RWPE1 (cell line): Measurements from ENCODE around the gene C1QTNF3.
"Not testable (repeated sequence)": the region's sequence is repeated elsewhere in the genome, so short reads cannot be mapped to it uniquely, and the experiment has no call there.

ENCODE experiments used
- CTCF ChIA-PET: fragments of 350-600 bp; sonication (Branson Sonifier 250); formaldehyde crosslinking; extraction: SDS; loops from one replicate; lab custom pipeline; 2021; lab: Yijun Ruan, JAX
- POLR2A ChIA-PET: fragments of 400-600 bp; formaldehyde crosslinking; extraction: SDS; loops from one replicate; lab custom pipeline; 2020; ENCODE audit warnings: antibody characterized with exemption; ENCODE audit not compliant: low non-redundant PET; lab: Yijun Ruan, JAX
- DNase-seq: peaks from one replicate; pipeline ENCODE4 v3.0.0; 2012; ENCODE audit warnings: low spot score
- H3K27ac ChIP-seq: fragments of 450-650 bp; 2 replicates; pipeline ENCODE4 v1.5.1; 2017
- CTCF ChIP-seq: fragments of 450-650 bp; conservative IDR thresholded peaks from 2 replicates; pipeline ENCODE4 v1.5.1; 2017; ENCODE audit warnings: low read depth, mild to moderate bottlenecking

The C1QTNF3 gene

GRCh38 chr5:34015120-34015822, 27.7 kb downstream of the C1QTNF3 start:
- no peak for DNase-seq
- CTCF ChIA-PET: no interaction called here
- TF ChIP-seq CTCF: no peak
- no peak overlapping the region for H3K27ac ChIP-seq
- POLR2A ChIA-PET: no interaction called here

GRCh38 chr5:34014626-34015025, 28.4 kb downstream of the C1QTNF3 start:
- POLR2A ChIA-PET: no interaction called here
- no peak overlapping the region for H3K27ac ChIP-seq
- no peak for DNase-seq
- TF ChIP-seq CTCF: no peak
- CTCF ChIA-PET: no interaction called here

GRCh38 chr5:34013547-34013946, 29.5 kb downstream of the C1QTNF3 start:
- ChIA-PET CTCF (no interaction called here), POLR2A (no interaction called here)
- no peak for TF ChIP-seq CTCF
- no peak overlapping the region for H3K27ac ChIP-seq
- no peak for DNase-seq

GRCh38 chr5:34012791-34013190, 30.2 kb downstream of the C1QTNF3 start:
- POLR2A ChIA-PET: no interaction called here
- CTCF ChIA-PET: no interaction called here
- no peak overlapping the region for H3K27ac ChIP-seq
- no peak for DNase-seq
- no peak for TF ChIP-seq CTCF

GRCh38 chr5:34011536-34011935, 31.5 kb downstream of the C1QTNF3 start:
- TF ChIP-seq CTCF: no peak
- CTCF ChIA-PET: interaction anchor here (0.7 kb wide), 1 partner anchor 14 kb away, joined by 5 read pairs; no protein-coding TSS in a partner anchor
- no peak for DNase-seq
- no peak overlapping the region for H3K27ac ChIP-seq
- POLR2A ChIA-PET: no interaction called here

GRCh38 chr5:34010146-34010545, 32.9 kb downstream of the C1QTNF3 start:
- POLR2A ChIA-PET, DNase-seq, CTCF ChIA-PET, H3K27ac ChIP-seq: not testable (repeated sequence)

GRCh38 chr5:34009610-34010009, 33.4 kb downstream of the C1QTNF3 start:
- no peak for DNase-seq
- ChIA-PET CTCF (no interaction called here), POLR2A (no interaction called here)
- no peak overlapping the region for H3K27ac ChIP-seq
- TF ChIP-seq CTCF: no peak
